Stimulated activated naive CD8-positive, alpha-beta T cell treated with anti-CD3 and anti-CD28 coated beads, Interleukin-15, Interleukin-2, amounts not matched to agents 100 ng/mL and 50 ng/mL, for 24 hours (primary cell): Measurements from ENCODE around the gene SPOPL.
"Not testable (repeated sequence)": the region's sequence is repeated elsewhere in the genome, so short reads cannot be mapped to it uniquely, and the experiment has no call there.

ENCODE experiments used
- H3K27ac Mint-ChIP-seq: one replicate; pipeline ENCODE4 v1.8.0; 2021; ENCODE audit warnings: mild to moderate bottlenecking, mixed read lengths
- H3K27me3 Mint-ChIP-seq: one replicate; pipeline ENCODE4 v1.8.0; 2021; ENCODE audit warnings: mixed read lengths
- H3K36me3 Mint-ChIP-seq: one replicate; pipeline ENCODE4 v1.8.0; 2021; ENCODE audit warnings: low read depth, mixed read lengths
- H3K4me1 Mint-ChIP-seq: one replicate; pipeline ENCODE4 v1.8.0; 2021; ENCODE audit warnings: low read depth, mixed read lengths
- H3K4me3 Mint-ChIP-seq: one replicate; pipeline ENCODE4 v1.8.0; 2021; ENCODE audit warnings: mild to moderate bottlenecking, mixed read lengths
- H3K9me3 Mint-ChIP-seq: one replicate; pipeline ENCODE4 v1.8.0; 2021; ENCODE audit warnings: mixed read lengths

SPOPL gene

DNA sequence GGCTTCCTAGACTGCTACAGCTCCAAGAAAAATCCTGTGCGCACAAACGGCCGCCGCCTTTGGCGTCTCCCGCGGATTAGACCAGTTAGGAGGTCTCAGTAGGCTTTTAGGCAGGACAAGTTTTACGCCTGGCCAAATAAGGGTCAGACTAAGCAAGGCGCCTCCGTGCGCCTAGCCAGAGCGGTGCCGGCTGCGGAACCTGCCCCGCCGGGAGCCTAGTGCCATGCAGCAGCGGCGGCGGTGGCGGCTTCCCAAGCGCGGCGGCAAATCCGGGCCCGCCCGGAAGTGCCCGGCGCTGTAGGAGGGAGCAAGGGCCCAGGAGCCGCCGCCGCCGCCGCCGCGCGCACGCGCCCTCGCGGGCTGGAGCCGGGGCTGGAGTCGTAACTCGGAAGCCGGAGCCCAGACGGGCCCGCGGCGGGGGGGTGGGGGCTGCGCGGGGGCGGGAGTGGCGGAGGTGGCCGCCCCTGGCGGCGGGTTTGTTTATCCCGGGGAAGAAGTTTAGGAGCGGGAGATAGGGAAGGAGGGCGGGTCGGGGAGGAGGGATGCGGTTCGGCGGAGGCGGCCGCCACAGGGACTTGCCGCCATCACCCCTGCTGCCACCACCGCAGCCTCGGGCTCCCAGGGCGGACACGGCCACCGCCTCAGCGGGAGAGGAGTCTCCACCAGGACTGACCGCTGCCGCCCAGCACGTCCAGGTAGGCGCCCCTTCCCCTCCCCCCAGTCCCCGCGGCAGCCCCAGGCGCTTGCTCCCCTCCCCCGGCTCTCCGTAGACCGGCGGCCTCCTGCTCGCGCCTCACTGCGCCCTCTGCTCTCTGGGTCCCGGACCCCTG lies at the start of gene SPOPL:
Gene SPOPL, plus strand, starts transcription at position 346 of the 830 bp plus-strand sequence. CDS start 48,447 bp downstream, outside the sequence.
- no peaks in the 10 kb centered on the region for H3K27me3 Mint-ChIP-seq
- H3K27ac Mint-ChIP-seq = peak within 1 kb of the TSS; percentile 95
- H3K9me3 Mint-ChIP-seq = no peaks in the 10 kb centered on the region
- H3K4me1 Mint-ChIP-seq = peaks cover 52% of the 10 kb centered on the region
- H3K4me3 Mint-ChIP-seq = peak within 1 kb of the TSS; percentile 95
- H3K36me3 Mint-ChIP-seq = peaks cover 7% of the 10 kb centered on the region

DNA sequence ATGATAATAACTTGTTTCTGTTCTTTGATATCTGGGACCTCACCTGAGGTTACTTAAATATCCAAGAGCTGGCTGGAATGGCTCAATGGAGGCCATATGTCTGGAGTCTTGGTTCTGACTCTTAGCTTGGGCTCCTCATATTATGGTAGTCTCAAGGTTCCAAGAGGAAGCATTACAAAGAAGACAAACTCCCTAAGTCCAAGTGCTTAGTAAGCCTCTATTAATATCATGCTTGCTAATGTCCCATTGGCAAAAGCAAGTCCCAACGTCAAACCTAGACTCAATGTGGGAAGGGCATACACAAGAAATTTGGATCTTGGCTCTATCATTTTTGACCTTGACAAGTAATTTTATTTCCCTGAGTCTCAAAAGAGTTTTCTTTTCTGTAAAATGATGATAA lies 49.2 kb upstream of the SPOPL start:
- Mint-ChIP-seq H3K27ac (no peak overlapping the region), H3K27me3 (peaks cover 4% of the 10 kb centered on the region), H3K36me3 (no peaks in the 10 kb centered on the region), H3K4me3 (no peak overlapping the region), H3K9me3 (no peaks in the 10 kb centered on the region), H3K4me1 (no peaks in the 10 kb centered on the region)

- no peaks in the 10 kb centered on the region for H3K4me1 Mint-ChIP-seq
- H3K36me3 Mint-ChIP-seq = no peaks in the 10 kb centered on the region
- H3K4me3 Mint-ChIP-seq = no peak overlapping the region
- peaks cover 4% of the 10 kb centered on the region for H3K27me3 Mint-ChIP-seq
- no peak overlapping the region for H3K27ac Mint-ChIP-seq
- peaks cover 11% of the 10 kb centered on the region for H3K9me3 Mint-ChIP-seq
These were observed 47.8 kb upstream of the SPOPL start for GRCh38 chr2:138453815-138454214.

DNA sequence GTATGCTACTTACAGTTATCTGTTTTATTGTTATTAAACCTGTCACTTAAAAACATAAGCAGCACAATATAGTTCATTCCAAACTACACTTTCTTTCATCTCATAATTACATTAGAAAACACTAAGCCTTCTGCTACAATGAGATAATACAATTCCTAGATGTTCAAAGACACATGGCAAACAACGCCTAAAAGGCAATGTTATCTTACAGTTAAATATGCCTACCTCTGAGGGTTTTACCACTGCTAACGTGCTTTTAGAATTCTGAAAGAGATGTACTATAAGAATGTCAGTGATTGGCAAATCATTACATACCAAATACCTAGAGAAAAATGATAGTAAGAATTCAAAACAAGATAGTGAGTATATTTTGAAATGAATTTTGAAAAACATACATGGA lies 46.8 kb upstream of the SPOPL start:
- H3K4me3 Mint-ChIP-seq = no peak overlapping the region
- no peaks in the 10 kb centered on the region for H3K36me3 Mint-ChIP-seq
- peaks cover 4% of the 10 kb centered on the region for H3K27me3 Mint-ChIP-seq

GRCh38 chr2:138455275-138455674 lies 46.3 kb upstream of the SPOPL start:
- Mint-ChIP-seq H3K27me3 (peaks cover 4% of the 10 kb centered on the region), H3K36me3 (no peaks in the 10 kb centered on the region), H3K27ac (no peak overlapping the region), H3K9me3 (peaks cover 14% of the 10 kb centered on the region), H3K4me3 (no peak overlapping the region), H3K4me1 (no peaks in the 10 kb centered on the region)

More for the DNA sequence above, 46.8 kb upstream of the SPOPL start:
- Mint-ChIP-seq H3K4me1 (no peaks in the 10 kb centered on the region), H3K9me3 (peaks cover 14% of the 10 kb centered on the region), H3K27ac (no peak overlapping the region)

DNA sequence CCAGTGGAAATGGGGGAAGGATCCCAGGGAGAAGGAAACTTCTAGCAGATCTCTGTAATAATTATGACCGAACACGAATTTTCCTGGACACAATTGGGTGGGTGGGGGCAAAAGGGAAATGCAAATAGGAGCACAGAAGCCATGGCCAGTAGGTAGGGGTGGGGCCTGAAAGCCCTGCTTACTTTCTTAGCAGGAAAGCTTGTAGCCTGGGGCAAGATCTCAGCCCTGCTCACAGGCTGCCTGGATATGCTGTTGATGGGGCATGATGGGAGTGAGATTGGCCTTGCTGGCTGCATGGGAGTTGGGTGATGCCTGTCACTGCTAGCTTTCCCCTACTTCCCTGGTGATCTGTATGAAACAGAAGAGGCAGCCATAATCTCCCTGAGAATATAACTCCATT lies 45.9 kb upstream of the SPOPL start:
- no peak overlapping the region for H3K27ac Mint-ChIP-seq
- H3K36me3 Mint-ChIP-seq = no peaks in the 10 kb centered on the region
- no peak overlapping the region for H3K4me3 Mint-ChIP-seq
- peaks cover 14% of the 10 kb centered on the region for H3K9me3 Mint-ChIP-seq
- H3K27me3 Mint-ChIP-seq = peaks cover 4% of the 10 kb centered on the region
- H3K4me1 Mint-ChIP-seq = no peaks in the 10 kb centered on the region

- H3K27me3 Mint-ChIP-seq, H3K4me3 Mint-ChIP-seq, H3K27ac Mint-ChIP-seq, H3K4me1 Mint-ChIP-seq: not testable (repeated sequence)
- Mint-ChIP-seq H3K36me3 (peaks cover 16% of the 10 kb centered on the region), H3K9me3 (peaks cover 26% of the 10 kb centered on the region)
These were observed 38.9 kb upstream of the SPOPL start for GRCh38 chr2:138462689-138463088.

- Mint-ChIP-seq H3K27ac (no peak overlapping the region), H3K36me3 (peaks cover 4% of the 10 kb centered on the region), H3K4me1 (no peaks in the 10 kb centered on the region), H3K4me3 (no peak overlapping the region), H3K27me3 (no peaks in the 10 kb centered on the region), H3K9me3 (peaks cover 2% of the 10 kb centered on the region)
These were observed 33.0 kb upstream of the SPOPL start for GRCh38 chr2:138468617-138469016.

- H3K27me3 Mint-ChIP-seq = no peaks in the 10 kb centered on the region
- no peaks in the 10 kb centered on the region for H3K9me3 Mint-ChIP-seq
- peaks cover 5% of the 10 kb centered on the region for H3K4me1 Mint-ChIP-seq
- H3K36me3 Mint-ChIP-seq = no peaks in the 10 kb centered on the region
- H3K27ac Mint-ChIP-seq = no peak overlapping the region
- H3K4me3 Mint-ChIP-seq = no peak overlapping the region
These were observed 32.2 kb upstream of the SPOPL start for GRCh38 chr2:138469411-138469810.

DNA sequence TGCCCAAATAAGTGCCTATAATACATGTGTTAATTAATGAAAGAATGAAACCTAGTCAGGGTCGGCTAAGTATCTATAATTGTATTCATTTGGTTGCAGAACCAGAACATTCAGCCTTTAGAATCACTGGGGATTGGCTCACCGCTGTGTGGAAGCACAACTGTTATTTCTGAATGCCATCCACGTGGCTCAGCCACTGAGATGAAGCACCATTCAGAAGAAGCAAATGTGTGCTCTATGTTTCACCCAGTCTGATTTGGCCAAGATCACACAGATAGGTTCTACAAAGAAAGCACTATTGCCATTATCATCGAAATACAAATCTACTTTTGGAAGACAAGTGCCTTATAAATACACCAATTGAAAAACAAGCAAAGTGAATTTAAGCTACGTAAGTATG lies 30.6 kb upstream of the SPOPL start:
- Mint-ChIP-seq H3K9me3 (no peaks in the 10 kb centered on the region), H3K4me3 (no peak overlapping the region), H3K4me1 (peaks cover 17% of the 10 kb centered on the region), H3K36me3 (no peaks in the 10 kb centered on the region), H3K27ac (no peak overlapping the region), H3K27me3 (peaks cover 4% of the 10 kb centered on the region)

- Mint-ChIP-seq H3K27me3 (peaks cover 4% of the 10 kb centered on the region), H3K4me1 (peaks cover 21% of the 10 kb centered on the region), H3K27ac (no peak overlapping the region), H3K4me3 (no peak overlapping the region), H3K36me3 (no peaks in the 10 kb centered on the region), H3K9me3 (no peaks in the 10 kb centered on the region)
These were observed 27.3 kb upstream of the SPOPL start for GRCh38 chr2:138474100-138474825.

DNA sequence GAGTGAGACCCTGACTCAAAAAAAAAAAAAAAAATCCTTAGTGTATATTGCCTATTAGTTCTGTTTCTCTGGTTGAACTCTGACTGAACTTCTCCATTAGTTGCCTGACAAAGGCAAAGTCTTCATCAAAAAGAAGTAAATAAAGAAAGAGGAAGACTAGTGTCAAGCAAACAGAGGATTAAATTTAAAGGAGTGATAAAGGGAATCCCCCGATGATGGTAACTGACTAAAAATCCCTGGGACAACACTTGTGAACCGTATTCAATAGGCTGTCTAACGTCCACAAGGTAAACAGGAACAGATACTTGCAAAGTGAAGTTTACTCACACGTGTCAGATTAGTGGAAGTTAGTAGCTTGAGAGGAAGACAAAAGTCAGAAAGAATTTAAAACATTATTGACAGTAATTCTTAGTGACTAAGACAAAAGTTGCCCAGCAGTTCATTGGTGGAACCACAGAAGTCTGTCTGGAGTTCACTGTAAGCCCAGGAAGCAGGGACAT lies 26.2 kb upstream of the SPOPL start:
- H3K27ac Mint-ChIP-seq = peak overlapping the region; percentile 36
- H3K4me3 Mint-ChIP-seq = no peak overlapping the region
- no peaks in the 10 kb centered on the region for H3K9me3 Mint-ChIP-seq
- peaks cover 21% of the 10 kb centered on the region for H3K4me1 Mint-ChIP-seq
- peaks cover 4% of the 10 kb centered on the region for H3K27me3 Mint-ChIP-seq
- no peaks in the 10 kb centered on the region for H3K36me3 Mint-ChIP-seq

DNA sequence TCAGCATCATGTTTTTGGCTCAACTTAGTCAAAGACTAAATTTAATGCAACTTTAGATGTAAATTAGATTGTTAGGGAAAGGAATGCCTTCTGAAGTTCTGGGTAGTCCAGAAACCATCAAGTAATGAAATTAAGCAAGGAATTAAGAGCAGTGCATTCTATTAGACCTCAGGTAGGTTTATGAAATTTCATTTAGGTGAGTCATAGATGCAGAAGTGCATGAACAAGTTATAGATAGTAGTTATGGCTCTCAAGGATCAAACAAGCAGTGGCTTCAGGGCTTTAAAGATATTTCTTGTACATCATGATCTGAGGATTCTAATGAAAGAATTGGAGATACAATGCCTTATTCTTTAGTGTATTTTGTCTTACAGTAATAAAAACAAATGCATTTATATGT lies 25.4 kb upstream of the SPOPL start:
- H3K4me1 Mint-ChIP-seq = peaks cover 21% of the 10 kb centered on the region
- H3K9me3 Mint-ChIP-seq = no peaks in the 10 kb centered on the region
- H3K27me3 Mint-ChIP-seq = peaks cover 4% of the 10 kb centered on the region
- H3K27ac Mint-ChIP-seq = no peak overlapping the region
- no peak overlapping the region for H3K4me3 Mint-ChIP-seq
- H3K36me3 Mint-ChIP-seq = no peaks in the 10 kb centered on the region

DNA sequence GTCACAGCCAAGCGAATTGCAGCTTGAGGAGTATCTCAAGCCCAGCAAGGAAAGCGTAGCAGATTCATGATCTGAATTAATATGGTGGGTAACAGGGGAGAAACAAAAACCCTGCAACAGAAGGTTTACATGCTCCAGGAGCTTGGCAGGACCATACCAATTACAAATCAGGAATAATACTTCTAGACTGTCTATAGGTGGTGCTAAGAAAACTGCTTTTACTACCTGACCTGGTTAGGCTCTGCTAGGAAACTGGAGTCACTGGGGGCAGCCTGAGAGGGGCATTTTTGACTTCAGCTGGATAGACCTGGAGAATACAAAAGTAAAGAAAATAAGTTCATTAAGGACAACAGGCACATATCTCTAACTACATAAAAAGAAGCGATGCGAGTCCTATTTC lies 24.6 kb upstream of the SPOPL start:
- H3K36me3 Mint-ChIP-seq = no peaks in the 10 kb centered on the region
- peaks cover 21% of the 10 kb centered on the region for H3K4me1 Mint-ChIP-seq
- H3K27ac Mint-ChIP-seq = no peak overlapping the region
- no peaks in the 10 kb centered on the region for H3K9me3 Mint-ChIP-seq
- H3K4me3 Mint-ChIP-seq = no peak overlapping the region
- peaks cover 4% of the 10 kb centered on the region for H3K27me3 Mint-ChIP-seq

DNA sequence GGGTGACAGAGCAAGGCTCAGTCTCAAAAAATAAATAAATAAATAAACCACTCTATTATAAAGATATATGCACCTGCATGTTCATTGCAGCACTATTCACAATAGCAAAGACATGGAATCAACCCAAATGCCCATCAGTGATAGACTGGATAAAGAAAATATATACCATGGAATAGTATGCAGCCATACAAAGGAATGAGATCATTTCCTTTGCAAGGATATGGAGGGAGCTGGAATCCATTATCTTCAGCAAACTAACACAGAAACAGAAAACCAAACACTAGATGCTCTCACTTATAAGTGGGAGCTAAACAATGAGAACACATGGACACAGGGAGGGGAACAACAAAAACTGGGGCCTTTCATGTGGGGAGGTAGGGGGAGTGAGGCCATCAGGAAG lies 18.8 kb upstream of the SPOPL start:
- not testable (repeated sequence) for H3K27ac Mint-ChIP-seq, H3K4me3 Mint-ChIP-seq, H3K36me3 Mint-ChIP-seq, H3K27me3 Mint-ChIP-seq, H3K4me1 Mint-ChIP-seq, H3K9me3 Mint-ChIP-seq
